Measurements from ENCODE around the gene SLC28A3. TPM values are rescaled to one million over a fixed set of nuclear protein-coding genes. Genes with fewer than 3 reads are reported as not detected.

SLC28A3 gene
- total RNA-seq, 2 experiments from 2014 or later: 0.06 to 0.11 TPM

DNA sequence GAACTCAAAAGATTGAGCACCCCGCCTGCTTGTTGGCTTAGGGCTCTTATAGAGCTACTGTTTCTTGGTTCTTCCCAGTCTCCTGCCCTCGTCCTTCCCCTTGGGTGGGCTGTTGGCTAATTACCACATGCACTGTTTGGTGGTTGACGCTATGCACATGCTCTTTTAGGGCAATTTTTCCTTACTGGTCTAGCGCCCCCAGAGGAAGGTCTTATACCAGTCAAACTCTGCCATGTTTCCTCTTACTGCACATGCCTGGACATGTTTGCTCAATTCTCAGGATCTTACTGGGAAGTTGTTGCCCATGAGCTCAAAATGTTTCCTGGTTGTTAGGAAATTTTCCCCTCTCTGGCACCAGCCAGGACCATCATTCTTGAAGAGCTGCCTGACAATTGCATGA is 101.9 kb downstream of the SLC28A3 start:
- DNase-seq: no peak
- POLR2A ChIA-PET: no interaction called here

DNA sequence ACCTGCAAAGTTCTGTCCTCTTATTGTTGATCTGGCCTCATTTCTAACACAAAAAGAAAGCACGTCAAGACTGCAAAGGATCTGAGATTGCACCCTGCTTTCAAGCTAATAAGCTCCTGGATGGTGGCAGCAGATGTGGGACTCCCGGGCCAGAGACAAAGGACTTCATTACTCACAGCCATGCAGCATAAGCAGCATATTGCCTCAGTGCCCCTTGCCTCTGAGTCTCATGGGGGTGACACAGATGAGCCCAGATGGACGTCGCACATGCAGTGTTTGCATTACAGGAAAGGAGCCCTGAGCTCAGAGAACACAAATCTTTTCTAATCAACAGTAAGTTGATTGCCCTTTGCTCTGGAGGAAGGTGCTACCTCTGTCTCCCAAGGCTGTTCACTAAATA is 105.0 kb downstream of the SLC28A3 start:
- Mint-ChIP-seq H3K27ac (no peak overlapping the region), H3K4me1 (peaks cover 4% of the 10 kb centered on the region), H3K9me3 (peaks cover 15% of the 10 kb centered on the region), H3K4me3 (no peak overlapping the region), H3K36me3 (peaks cover 3% of the 10 kb centered on the region), H3K27me3 (peaks cover 25% of the 10 kb centered on the region)
- ATAC-seq (ENCODE audit: low read depth): no peak
- POLR2A ChIA-PET: no interaction called here
- DNase-seq: no peak

More for the DNA sequence above, 101.9 kb downstream of the SLC28A3 start:
- Mint-ChIP-seq H3K27me3 (peaks cover 21% of the 10 kb centered on the region), H3K4me1 (peaks cover 4% of the 10 kb centered on the region), H3K27ac (no peak overlapping the region), H3K4me3 (no peak overlapping the region), H3K36me3 (peaks cover 3% of the 10 kb centered on the region), H3K9me3 (peaks cover 15% of the 10 kb centered on the region)
- ATAC-seq (ENCODE audit: low read depth): no peak

DNA sequence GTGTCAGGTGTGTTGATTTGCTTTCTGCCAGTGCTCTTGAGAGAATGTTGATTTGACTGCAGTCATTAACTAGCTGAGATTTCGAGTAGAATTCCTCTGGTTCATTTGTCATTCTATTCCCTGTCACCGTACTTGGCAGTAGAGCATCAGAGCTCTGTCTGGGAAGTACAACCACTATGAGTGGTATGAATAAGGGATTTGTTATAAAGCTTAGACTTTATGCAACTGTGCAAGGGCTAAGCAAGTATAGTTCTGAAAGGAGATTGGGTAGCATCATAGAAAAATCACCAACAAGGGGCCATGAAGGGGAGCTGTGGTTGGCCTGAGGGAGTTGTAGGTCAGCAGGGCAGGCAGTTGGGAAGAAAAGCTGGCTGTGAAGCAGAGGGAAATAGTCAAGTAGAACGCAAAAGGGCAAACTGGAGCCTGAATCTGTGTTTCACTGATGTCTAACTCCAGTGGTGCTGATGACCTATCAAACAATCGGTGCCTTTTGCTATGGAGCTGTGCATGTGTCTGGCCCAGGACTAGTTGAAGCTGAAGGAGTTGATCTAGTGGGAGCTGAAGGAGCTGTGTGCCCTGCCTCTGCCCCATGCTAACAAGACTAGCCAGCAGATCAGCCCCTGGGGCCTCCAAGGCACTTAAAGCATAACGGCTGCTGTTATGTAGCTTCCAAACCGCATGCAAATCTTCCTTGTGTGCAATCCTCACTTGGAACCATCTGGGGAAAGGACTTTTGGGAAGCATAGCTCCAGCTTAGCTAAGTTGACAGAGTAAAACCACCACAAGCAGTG is 110.0 kb downstream of the SLC28A3 start:
- no peak overlapping the region for H3K4me3 Mint-ChIP-seq
- no peaks in the 10 kb centered on the region for H3K9me3 Mint-ChIP-seq
- ATAC-seq (ENCODE audit: low read depth): no peak
- no peaks in the 10 kb centered on the region for H3K4me1 Mint-ChIP-seq
- DNase-seq: no peak
- no peak overlapping the region for H3K27ac Mint-ChIP-seq
- POLR2A ChIA-PET: no interaction called here
- H3K27me3 Mint-ChIP-seq: peaks cover 17% of the 10 kb centered on the region
- H3K36me3 Mint-ChIP-seq: no peaks in the 10 kb centered on the region

DNA sequence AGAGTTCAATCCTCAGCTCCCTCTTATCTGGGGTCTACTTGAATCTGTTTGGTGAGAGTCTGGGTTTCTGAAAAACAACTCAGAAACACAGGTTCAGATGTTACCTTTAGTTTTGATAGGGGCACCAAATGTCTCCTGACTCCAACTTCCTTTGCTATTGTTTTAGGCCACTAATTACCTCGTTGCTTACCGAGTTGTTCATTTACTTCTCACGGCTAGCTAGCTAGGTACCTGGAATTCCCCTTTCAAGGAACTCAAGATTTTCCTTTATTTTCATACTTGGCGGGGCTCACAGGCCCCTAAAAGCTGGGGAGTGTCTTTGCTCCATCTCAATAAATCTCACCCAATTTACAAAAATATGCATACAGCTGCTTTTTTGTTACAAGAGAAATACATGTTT is 111.4 kb downstream of the SLC28A3 start:
- Mint-ChIP-seq H3K4me1 (peaks cover 3% of the 10 kb centered on the region), H3K9me3 (no peaks in the 10 kb centered on the region), H3K27ac (no peak overlapping the region), H3K36me3 (no peaks in the 10 kb centered on the region), H3K27me3 (peaks cover 15% of the 10 kb centered on the region), H3K4me3 (no peak overlapping the region)
- DNase-seq (no peak), ATAC-seq (ENCODE audit: low read depth) (no peak)
- POLR2A ChIA-PET: no interaction called here

DNA sequence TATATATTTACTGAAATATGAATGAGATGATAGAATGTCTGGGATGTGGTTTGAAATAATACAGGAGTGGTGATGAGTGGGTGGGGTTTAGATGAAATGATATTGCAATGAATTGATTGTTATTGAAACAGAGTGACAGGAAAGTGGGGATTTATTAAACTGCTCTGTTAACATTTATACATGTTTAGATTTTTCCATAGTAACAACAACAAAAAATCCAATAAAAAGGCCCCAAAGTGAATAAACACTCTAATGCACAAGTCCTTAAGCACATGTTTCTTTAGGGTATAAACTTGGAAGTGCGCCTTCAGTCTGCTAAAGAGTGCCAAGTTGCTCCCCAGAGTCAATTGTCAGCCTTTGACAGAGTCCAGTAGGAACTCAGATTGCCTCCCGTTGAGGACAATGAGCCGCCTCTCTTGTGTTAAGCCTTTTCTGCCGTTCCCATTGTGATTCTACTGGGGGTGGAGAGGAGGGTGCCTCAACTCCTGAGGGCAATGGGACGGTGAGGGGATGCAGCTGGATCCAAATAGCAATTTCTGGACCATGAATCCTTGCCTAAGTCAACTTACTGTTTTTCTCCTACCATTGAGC is 112.3 kb downstream of the SLC28A3 start:
- Mint-ChIP-seq H3K36me3 (no peaks in the 10 kb centered on the region), H3K27me3 (peaks cover 18% of the 10 kb centered on the region), H3K4me3 (no peak overlapping the region), H3K9me3 (no peaks in the 10 kb centered on the region), H3K27ac (no peak overlapping the region), H3K4me1 (peaks cover 3% of the 10 kb centered on the region)
- DNase-seq: no peak
- POLR2A ChIA-PET: no interaction called here
- ATAC-seq (ENCODE audit: low read depth): no peak

DNA sequence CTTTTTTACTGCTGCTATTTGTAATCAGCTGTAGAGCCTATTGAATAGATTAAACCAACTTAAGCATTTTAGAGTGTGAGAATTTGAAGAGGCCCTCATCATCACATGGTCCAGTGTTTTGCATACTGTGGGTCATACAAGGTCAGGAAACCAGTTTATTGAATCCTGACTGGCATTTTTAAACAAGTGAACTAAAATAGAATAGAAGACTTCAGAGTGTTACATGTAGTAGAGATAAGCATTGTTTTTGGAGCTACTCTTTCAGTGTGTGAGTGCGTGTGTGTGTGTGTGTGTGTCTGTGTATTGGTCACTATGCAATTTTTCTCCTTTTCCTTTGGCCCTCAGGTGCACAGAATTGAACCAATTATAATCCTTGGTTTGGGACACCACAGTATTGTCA is 114.4 kb downstream of the SLC28A3 start:
- ATAC-seq (ENCODE audit: low read depth) (no peak), DNase-seq (no peak)
- H3K27me3 Mint-ChIP-seq: peaks cover 13% of the 10 kb centered on the region
- H3K36me3 Mint-ChIP-seq: no peaks in the 10 kb centered on the region
- H3K4me3 Mint-ChIP-seq: no peak overlapping the region
- POLR2A ChIA-PET: no interaction called here
- H3K27ac Mint-ChIP-seq: no peak overlapping the region
- H3K9me3 Mint-ChIP-seq: peaks cover 5% of the 10 kb centered on the region
- peaks cover 3% of the 10 kb centered on the region for H3K4me1 Mint-ChIP-seq
